Breast epithelium (tissue), 4 donors: ENCODE results near the gene FBLN2. TPM values are rescaled to one million over a fixed set of nuclear protein-coding genes. Genes with fewer than 3 reads are reported as not detected.

ENCODE experiments used
- DNase-seq, 2 donors: peaks; one replicate each; pipeline ENCODE4 v3.0.0-alpha.2; 2019; ENCODE audit warnings: low spot score in 2 of 2
- H3K27ac ChIP-seq, 2 donors: fragments of 200-600 bp; sonication (generic) in 1 of 2; one replicate each; pipeline ENCODE4 v1.5.1; 2016 to 2019; ENCODE audit warnings: mild to moderate bottlenecking in 1 of 2
- H3K27me3 ChIP-seq, 2 donors: fragments of 200-600 bp; sonication (generic) in 1 of 2; one replicate each; pipeline versions ENCODE4 v1.5.1 to v1.6.0; 2017 to 2019; ENCODE audit warnings: control low read depth in 1 of 2, mild to moderate bottlenecking in 1 of 2
- H3K36me3 ChIP-seq: fragments of 200-600 bp; one replicate; pipeline ENCODE4 v1.5.1; 2019
- H3K4me1 ChIP-seq, 2 donors: fragments of 200-600 bp; sonication (generic); one replicate each; pipeline ENCODE4 v1.5.1; 2016 to 2019; ENCODE audit warnings: control low read depth in 1 of 2
- H3K4me3 ChIP-seq, 3 donors: fragments of 200-600 bp; sonication (generic); 1 replicate in 2 of 3; 2 replicates in 1 of 3; pipeline ENCODE4 v1.5.1; 2016 to 2019; ENCODE audit warnings: mild to moderate bottlenecking in 3 of 3, moderate library complexity in 2 of 3
- H3K9me3 ChIP-seq, 2 donors: fragments of 200-600 bp; sonication (generic) in 1 of 2; one replicate each; pipeline ENCODE4 v1.5.1; 2016 to 2019; ENCODE audit warnings: control low read depth in 1 of 2
- POLR2A ChIP-seq: fragments of 450-650 bp; IDR thresholded peaks from one replicate; pipeline ENCODE4 v1.6.1; 2016; ENCODE audit warnings: antibody characterized with exemption, mild to moderate bottlenecking, moderate library complexity
- POLR2AphosphoS5 ChIP-seq, 3 donors: sonication (generic); formaldehyde crosslinking; IDR thresholded peaks; one replicate each; pipeline ENCODE4 v1.6.1; 2017; ENCODE audit warnings: antibody characterized with exemption in 3 of 3
- intact Hi-C: fragments of 100-400 bp; cut with DNase I; formaldehyde crosslinking; loops from one replicate; pipeline ENCODE4 v1.15.1; 2023; ENCODE audit warnings: low total_unique reads
- total RNA-seq, 3 donors: library from RNA; depleted of rRNA; stranded (reverse); fragments of >200 nt; gene quantifications; one replicate each; pipeline ENCODE4 v1.1.0, GENCODE V29; 2016
- TF ChIP-seq, protein P1 (sequence below), 3 donors: fragments of 450-650 bp; IDR thresholded peaks; one replicate each; pipeline ENCODE4 v1.5.1; 2016 to 2017; ENCODE audit warnings: antibody characterized with exemption in 3 of 3, mild to moderate bottlenecking in 3 of 3, moderate library complexity in 3 of 3

The FBLN2 gene
- total RNA-seq, 3 donors from 2014 or later, result 43.5 to 663 (median 81.3) TPM

DNA sequence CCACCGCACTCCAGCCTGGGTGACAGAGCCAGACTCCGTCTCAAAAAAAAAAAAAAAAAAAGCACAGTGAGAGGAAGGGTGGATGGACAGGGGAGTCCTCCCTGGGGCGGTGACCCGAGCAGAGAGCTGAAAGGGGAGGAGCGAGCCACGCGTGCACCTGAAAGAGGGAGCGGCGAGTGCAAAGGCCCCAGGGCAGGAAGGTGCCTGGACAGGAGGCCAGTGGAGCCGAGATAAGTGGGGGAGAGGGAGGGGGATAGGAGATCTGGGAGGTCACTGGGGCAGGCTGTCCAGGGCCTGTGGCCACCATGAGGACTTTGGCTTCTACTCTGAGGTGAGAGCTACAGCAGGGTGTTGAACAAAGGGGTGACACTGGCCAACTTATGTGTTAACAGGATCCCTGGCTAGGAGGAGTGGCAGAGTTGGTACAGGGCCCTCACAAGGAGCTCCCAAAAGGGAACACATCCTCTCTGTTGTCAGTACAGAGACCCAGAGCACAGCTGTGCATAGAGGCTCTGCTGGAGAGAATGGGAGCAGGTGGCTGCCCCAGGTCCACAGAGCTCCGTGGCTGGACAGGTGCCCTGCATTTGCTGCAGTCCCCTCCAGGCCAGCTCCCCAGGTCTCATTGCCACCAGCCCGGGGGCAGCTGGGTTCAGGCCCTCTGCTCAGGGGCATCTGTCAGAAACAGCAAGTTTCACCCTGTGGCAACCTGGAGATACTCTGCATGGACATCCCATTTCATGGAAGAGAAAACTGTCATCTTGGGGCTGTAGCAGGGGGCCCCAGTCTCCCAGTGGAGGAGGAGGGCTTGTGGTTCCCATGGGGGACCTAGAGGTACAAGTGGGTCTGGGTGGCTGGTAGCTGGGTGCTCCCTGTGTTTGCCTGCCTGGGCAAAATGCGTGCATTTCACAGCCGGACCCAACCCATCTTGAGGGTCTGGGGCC lies 28.5 kb downstream of the FBLN2 start:
- H3K4me1 ChIP-seq, result no peaks in the 10 kb centered on the region
- TF ChIP-seq POLR2AphosphoS5 (IDR thresholded peaks at IDR 0.05) (no peak), POLR2A (no peak)
- TF ChIP-seq, protein P1, sequence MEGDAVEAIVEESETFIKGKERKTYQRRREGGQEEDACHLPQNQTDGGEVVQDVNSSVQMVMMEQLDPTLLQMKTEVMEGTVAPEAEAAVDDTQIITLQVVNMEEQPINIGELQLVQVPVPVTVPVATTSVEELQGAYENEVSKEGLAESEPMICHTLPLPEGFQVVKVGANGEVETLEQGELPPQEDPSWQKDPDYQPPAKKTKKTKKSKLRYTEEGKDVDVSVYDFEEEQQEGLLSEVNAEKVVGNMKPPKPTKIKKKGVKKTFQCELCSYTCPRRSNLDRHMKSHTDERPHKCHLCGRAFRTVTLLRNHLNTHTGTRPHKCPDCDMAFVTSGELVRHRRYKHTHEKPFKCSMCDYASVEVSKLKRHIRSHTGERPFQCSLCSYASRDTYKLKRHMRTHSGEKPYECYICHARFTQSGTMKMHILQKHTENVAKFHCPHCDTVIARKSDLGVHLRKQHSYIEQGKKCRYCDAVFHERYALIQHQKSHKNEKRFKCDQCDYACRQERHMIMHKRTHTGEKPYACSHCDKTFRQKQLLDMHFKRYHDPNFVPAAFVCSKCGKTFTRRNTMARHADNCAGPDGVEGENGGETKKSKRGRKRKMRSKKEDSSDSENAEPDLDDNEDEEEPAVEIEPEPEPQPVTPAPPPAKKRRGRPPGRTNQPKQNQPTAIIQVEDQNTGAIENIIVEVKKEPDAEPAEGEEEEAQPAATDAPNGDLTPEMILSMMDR (IDR thresholded peaks at IDR 0.05), result no peak
- DNase-seq, result no peak
- no peak overlapping the region for H3K4me3 ChIP-seq
- H3K36me3 ChIP-seq, result no peaks in the 10 kb centered on the region
- H3K27ac ChIP-seq, result no peak overlapping the region
- intact Hi-C loops, result no loop called here
- H3K27me3 ChIP-seq, result no peaks in the 10 kb centered on the region
- no peaks in the 10 kb centered on the region for H3K9me3 ChIP-seq

DNA sequence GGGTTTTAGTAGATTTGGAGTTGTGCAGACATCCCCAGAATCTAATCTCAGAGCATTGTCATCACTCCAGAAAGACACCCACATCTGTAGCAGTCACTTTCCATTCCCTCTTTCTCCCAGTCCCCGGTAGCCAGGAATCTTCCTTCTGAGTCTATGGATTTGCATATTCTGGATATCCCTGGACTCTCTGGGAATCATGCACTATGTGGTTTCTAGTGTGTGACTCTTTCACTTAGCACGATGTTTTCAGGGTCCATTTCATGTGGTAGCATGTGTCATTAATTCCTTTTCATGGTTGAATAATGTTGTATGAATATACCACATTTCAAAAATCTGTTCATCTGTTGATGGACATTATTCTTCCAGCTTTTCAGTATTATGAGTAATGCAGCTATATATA lies 29.3 kb downstream of the FBLN2 start:
- no peaks in the 10 kb centered on the region for H3K4me1 ChIP-seq

DNA sequence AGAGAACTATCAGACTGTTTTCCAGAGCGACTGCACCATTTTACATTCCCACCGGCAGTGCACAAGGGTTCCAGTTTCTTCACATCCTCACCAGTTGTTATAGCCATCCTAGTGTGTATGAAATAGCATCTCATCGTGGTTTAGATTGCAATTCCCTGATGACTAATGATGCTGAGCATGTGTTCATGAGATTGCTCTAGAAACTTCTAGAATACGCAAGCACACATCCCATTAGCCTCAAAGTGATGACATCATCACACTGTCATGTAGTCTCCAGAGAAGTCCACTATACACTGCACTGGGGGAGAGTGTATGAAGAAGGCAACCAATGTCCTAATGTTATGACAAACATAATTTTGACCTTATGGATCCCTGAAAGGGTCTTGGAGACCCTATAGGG lies 30.1 kb downstream of the FBLN2 start:
- intact Hi-C loops, result no loop called here
- Histone ChIP-seq H3K27ac (peak overlapping the region in 1 of 2 donors; percentile 38), H3K4me1 (no peaks in the 10 kb centered on the region), H3K4me3 (no peak overlapping the region), H3K27me3 (no peaks in the 10 kb centered on the region), H3K36me3 (no peaks in the 10 kb centered on the region), H3K9me3 (no peaks in the 10 kb centered on the region)
- TF ChIP-seq POLR2A (no peak), POLR2AphosphoS5 (IDR thresholded peaks at IDR 0.05) (no peak)
- TF ChIP-seq, protein P1 (IDR thresholded peaks at IDR 0.05), result no peak
- DNase-seq, result no peak

More for the DNA sequence above, 29.3 kb downstream of the FBLN2 start:
- no peak for DNase-seq
- Histone ChIP-seq H3K36me3 (no peaks in the 10 kb centered on the region), H3K27ac (no peak overlapping the region), H3K9me3 (no peaks in the 10 kb centered on the region), H3K4me3 (no peak overlapping the region), H3K27me3 (no peaks in the 10 kb centered on the region)
- intact Hi-C loops, result no loop called here
- TF ChIP-seq, protein P1 (IDR thresholded peaks at IDR 0.05), result no peak
- no peak for TF ChIP-seq POLR2AphosphoS5 (IDR thresholded peaks at IDR 0.05)
- TF ChIP-seq POLR2A, result no peak

DNA sequence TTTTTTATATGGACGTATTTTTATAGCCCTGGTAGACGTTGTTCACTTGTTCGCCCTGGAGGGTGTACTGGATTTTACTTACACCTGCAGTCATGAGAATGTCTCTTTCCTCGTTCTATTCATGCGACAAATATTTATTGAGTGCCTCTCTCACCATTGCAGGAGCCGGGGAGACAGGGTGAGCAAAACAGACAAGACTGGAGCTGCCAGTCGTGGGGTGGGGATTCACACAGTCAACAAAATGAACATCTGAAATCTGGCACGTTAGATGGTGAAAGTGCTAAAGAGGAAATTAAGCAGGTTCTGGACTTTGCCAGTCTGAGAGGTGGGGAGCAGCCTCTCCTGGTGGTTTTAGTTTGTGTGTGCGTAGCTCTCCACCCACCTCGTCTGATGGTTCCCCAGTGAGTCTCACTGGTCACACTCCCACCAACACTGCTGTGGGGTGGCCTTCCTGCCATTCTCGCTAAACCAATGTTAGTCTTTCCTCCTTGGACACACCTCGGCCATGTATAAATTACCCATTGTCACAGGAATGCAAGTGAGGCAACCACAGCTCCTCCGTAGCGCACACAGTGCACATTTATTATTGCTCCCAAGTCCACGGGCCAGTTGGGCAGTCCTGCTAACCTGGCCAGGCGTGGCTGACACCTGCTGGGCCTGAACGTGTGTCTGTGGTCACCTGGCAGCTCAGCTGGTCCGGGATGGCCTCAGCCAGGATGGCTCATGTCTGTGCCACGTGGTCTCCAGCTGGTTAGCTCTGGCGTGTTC lies 31.5 kb downstream of the FBLN2 start:
- no peaks in the 10 kb centered on the region for H3K9me3 ChIP-seq
- TF ChIP-seq POLR2A (no peak), POLR2AphosphoS5 (IDR thresholded peaks at IDR 0.05) (no peak)
- TF ChIP-seq, protein P1 (IDR thresholded peaks at IDR 0.05), result no peak
- no peaks in the 10 kb centered on the region for H3K4me1 ChIP-seq
- DNase-seq, result peak in 1 of 2 donors; percentile 32
- H3K4me3 ChIP-seq, result no peak overlapping the region
- H3K36me3 ChIP-seq, result no peaks in the 10 kb centered on the region
- no peaks in the 10 kb centered on the region for H3K27me3 ChIP-seq
- intact Hi-C loops, result no loop called here
- H3K27ac ChIP-seq, result peak overlapping the region; percentile 6 to 8
